Activated CD8-positive, alpha-beta memory T cell treated with anti-CD3 and anti-CD28 coated beads, Interleukin-2, amount 50 U/mL, for 4 hours (primary cell): ENCODE measurements around the gene RNF222.
"Not testable (repeated sequence)": the region's sequence is repeated elsewhere in the genome, so short reads cannot be mapped to it uniquely, and the experiment has no call there.

Experiments
- DNase-seq: peaks from one replicate; pipeline ENCODE4 v3.0.0-alpha.2; 2020

Gene RNF222

DNA sequence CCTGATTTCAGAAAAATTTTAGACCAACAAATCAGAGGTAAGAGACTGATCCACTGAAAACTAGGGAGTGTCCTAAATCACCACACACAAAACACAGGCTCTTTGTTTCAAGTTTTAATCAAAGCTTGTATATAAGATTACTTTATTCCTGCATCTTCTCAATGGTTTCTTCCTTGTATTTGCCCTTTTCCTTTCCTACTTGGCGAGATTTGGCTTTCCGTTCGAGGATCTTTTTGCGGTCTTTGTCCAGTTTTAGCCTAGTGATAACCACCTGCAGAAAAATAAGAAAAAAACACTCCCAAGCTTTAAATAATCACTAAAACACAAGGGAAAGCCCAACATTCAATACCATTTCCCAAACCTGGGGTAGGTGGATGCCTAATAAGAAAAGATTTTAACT is 20.2 kb downstream of the RNF222 start:
- DNase-seq, result no peak

DNA sequence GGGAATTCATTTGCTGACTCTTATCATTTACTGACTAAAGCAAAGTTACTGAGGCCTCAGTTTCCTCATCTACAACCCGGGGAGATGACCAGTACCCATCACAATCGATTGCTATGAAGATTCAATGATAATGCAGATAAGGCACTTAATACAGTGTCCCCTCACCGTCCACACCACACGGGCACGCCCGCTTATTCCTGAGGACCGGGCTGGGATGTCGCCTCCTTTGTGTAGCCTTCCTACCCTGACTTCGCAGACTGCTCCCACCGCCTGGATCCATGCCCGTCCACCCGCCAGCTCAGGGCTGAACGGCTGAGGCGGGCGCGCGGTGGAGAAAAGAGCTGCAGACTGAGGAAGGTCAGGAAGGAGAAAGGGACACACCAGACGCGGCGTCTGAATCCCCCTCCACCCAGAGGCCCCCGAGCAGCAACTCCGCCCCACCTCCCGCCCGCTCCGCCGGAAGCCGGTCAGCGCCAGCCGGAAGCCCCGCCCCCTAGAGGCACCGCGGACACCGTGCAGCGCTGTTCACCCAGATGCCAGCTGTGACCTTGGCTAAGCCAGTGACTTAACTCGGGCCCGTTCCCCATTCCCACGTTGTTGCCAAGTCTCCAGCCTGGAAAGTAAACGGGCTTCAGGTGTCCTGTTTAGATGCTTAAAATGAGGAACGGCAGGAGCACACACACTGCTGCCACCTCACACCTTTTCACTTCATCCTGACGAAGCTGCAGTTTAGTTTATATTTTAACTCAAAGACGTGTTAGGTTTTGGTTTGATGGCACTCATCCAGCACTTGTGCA is 21.2 kb downstream of the RNF222 start, which contains the start of gene KRABD2:
TSS of gene KRABD2 (minus strand) at position 434 of the 797 bp plus-strand sequence.
- peak; percentile 91 for DNase-seq

DNA sequence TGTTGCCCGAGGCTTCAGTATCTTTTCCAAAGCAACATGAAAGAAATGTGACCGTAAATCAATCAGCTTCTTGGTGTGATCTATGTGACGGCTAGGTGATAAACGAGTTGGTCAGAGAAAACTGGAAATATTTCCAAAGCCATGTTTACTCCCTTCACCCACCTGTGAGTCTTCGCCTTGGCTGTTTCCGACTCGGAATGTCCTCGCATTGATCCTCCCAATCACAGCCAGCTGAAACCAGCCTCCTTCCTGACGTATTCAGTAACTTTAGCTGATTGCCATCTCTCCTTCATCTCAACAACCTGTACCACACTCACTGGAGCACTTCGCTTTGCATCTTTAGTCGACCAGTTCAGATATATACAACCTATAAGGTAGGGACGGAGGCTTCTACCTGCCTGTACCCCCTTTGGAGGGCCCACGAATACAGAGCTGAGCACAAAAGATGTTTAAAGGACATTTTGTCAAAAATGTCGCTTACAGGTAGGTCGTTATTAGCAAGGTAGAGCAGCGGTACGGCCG is 21.8 kb downstream of the RNF222 start:
- DNase-seq, result no peak

DNA sequence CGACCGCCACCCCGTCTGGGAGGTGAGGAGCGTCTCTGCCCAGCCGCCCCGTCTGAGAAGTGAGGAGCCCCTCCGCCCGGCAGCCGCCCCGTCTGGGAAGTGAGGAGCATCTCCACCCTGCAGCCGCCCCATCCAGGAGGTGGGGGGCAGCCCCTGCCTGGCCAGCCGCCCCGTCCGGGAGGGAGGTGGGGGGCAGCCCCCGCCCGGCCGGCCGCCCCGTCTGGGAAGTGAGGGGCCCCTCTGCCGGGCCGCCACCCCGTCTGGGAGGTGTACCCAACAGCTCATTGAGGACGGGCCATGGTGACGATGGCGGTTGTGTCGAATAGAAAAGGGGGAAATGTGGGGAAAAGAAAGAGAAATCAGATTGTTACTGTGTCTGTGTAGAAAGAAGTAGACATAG is 23.8 kb downstream of the RNF222 start:
- not testable (repeated sequence) for DNase-seq

DNA sequence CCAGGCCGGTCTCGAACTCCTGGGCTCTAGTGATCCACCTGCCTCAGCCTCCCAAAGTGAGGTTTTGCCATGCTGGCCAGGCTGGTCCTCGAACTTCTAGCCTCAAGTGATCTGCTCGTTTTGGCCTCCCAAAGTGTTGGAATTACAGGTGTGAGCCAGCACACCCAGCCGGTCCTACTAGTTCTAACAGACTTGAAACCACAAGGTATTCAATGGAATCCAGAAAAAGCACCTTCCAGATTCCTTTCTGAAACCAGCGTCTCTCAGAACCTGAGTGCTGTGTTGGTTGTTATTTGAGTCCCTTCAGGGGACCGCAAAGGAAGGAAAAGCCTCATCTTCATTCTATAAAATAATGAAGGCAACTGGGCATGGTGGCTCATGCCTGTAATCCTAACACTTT is 25.2 kb downstream of the RNF222 start:
- DNase-seq, result no peak

DNA sequence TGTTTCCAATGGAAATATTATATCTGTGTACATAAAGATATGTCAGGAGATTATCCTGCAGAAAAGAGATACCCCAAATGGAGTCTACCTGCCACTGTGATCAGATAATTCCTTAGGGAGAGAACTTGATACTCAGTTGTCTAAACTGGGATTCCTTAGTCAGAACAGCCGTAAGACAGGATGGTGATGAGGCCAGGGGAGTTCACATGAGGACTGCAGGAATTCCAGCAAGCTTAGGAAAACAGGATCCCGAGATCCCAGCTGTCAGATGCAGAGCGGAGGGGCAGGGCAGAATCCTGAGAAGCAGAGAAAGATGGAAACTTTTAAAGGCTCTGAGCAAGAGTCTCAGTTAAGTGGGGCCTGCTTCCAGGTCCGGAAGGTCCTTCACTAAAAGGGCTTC is 25.8 kb downstream of the RNF222 start:
- DNase-seq, result no peak

DNA sequence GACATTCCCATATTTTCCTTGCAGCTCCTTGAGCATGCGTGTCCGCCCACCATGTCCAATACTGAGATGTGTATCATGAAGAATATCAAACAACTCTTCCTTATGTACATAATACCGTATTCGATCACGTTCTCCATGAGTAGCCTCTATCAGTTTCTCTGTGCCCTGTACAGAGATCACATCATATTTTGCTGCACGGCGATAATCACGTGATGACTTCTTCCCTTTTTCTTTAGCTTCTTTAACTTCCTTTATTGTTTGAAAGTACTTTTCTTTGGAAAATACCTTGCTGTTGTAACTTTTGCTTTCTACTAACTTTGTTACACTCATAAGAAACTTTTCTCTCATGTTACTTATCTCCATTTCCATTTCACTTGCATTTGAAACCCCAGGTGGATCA is 27.7 kb downstream of the RNF222 start:
- no peak for DNase-seq

DNA sequence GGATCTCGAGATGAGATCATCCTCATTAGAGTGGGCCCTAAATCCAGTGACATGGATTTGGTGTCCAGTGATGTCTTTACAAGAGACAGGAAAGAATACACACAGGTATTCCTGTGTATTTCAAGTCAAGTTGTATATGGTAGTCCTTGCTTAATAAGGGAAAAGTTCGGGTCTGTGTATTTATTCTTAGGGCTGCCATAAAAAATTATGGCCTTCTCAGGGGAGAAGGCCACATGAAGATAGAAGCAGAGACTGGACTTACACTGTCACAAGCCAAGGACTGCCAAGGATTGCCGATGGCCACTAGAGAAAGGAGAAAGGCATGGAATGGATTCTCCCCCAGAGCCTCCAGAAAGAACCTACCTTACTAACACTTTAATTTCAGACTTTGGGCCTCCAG is 29.4 kb downstream of the RNF222 start:
- DNase-seq, result no peak

DNA sequence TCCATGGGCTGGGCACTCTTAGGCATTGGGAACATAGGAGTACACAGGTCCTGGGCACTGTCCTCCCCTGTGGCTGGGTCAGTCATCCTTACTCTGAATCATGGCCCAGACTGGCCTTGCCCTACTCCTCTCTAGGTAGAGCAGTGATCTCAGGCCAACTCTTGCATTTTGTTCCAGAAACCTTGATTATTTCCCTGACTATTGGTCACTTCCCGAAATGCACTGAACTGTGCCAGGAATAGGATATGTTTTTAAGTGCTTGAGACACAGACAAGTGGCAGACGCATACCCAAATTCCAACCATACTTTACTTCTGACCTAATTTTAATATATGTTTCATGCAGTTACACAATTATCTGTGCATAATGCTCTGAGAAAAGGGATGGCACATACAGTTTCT is 31.4 kb downstream of the RNF222 start:
- no peak for DNase-seq

DNA sequence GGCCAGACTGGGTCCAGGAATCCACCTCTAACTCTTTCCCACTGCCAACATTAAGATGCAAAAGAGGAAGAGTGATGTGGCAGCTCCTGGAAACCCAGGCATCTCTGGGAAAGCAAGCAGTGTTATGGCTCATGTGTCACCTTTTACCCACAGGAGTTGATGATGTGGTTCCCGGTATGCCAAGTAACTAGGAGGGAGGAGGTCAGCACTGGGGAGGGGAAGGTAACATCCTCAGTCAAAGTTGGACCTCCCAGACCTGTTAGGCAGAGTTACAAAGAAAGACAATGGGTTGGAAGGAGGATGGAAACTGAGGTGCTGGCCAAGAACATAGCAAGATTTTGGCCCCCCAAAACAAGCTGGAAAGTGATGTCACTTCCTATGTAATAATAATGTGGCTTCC is 32.5 kb downstream of the RNF222 start:
- DNase-seq, result no peak

DNA sequence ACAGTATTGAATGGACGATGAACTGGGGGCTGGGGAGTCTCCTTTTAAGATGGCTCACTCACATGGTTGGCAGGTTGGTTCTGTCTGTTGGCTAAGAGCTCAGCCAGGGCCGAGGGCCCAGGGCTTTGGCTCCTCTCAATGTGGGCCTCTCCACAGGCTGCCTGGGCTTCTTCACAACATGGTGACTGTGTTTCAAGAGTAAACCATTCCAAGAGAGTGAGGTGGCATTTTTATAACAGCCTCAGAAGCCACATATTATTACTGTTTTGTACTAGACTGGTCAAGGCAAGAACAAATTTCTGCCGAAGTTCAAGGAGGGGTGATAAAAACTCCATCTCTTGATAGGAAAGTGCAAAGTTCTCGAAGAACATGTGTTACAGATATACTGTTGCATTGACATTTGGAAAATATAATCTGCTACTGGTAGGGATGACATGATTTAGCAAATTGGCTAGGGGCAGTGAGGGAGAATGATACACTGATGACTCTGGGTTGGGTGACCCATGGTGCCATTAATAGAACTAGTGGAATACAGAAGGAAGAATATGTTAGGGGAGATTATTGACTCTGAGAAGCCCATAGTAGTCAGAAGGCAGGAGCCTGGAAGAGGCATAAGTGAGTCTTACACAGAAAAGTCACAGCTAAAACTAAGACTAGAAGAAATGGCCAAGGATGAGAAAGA is 34.8 kb downstream of the RNF222 start:
- DNase-seq, result no peak

DNA sequence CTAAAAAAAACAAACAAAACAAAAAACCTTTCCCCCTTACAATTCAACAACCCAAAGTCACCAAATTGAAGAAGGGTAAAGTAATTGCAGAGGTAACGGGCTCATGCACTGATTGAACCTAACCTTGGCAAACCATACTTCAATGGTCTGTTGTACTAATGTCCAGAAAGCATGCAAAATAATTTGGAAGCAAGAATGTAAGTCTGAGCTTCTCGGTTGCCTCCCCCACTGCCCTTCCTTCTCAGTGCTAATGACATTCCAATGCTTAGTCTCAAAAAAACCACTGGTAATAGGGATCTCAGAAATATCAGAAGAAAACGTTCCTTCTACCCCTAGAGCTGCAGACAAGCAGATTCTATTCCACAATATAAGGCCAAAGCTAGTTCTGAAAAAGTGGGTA is 36.9 kb downstream of the RNF222 start:
- DNase-seq, result no peak

DNA sequence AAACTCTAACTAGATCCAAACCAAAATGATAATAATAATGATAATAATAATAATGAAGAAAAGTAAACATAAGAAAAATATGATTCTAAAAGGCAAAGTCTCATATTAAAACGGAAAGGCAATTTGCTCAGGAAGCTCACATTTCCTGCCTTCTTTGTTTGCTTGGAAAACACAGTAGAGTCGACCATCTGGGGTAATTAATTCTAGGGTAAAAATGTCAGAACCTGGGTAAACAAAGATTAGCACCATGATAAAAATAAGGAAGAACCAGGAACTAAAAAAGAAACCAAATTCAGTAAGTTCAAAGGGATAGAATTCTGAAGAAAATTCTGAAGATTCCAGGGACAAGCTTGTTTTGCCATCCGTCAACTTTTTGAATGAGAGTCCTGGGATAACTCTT is 37.4 kb downstream of the RNF222 start:
- DNase-seq, result no peak

DNA sequence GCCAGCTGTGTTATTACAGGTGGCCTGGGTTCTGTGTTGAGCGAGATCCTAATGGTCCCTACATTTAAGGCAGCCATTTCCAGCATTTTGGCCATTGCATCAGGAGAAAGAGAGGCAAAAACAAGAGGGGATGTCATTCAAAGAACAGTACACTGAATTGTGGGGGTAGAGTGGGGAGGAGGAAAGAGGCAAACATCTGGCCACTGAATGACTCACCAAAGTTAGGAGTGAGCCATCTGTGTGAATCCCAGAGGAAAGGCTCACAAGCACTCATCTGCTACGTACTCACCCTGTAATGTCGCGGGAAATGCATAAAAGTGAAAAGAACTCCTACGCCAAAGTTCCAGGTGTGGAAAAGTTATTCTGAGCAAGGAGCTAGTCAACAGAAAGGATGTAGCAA is 37.9 kb downstream of the RNF222 start:
- DNase-seq, result no peak

DNA sequence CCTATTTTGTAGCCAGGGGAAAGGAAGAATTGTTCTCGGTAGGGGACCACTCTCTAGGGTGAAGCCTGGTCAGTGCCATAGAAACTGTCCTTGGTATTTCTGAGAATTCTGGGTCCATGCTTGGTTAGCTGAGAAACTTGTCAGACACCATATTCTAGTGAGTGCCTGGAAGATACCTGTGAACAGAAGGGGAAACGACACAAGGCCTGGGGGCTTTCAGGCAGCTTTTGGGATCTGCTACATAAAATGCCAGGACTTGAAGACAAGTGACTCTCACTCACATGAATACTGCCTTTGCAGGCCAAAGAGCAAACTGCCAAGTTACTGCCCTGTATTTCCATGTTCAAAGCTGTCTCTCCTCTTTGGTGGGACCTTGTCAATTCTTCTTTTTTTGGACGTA is 39.7 kb downstream of the RNF222 start:
- no peak for DNase-seq

DNA sequence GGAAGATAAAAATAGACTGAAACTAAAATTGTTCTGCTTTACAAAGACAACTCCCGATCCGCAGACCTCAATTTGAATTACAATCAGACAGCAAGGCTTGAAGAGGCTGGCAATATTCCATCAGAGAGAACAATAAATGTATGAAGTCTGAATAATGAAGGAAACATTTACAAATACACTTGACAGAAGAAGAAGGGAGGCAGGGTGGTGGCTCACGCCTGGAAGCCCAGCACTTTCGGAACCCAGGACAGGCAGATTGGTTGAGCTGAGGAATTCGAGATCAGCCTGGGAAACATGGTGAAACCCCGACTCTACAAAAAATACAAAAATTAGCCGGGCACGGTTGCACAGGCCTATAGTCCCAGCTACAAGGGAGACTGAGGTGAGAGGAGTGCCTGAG is 43.4 kb downstream of the RNF222 start:
- no peak for DNase-seq

DNA sequence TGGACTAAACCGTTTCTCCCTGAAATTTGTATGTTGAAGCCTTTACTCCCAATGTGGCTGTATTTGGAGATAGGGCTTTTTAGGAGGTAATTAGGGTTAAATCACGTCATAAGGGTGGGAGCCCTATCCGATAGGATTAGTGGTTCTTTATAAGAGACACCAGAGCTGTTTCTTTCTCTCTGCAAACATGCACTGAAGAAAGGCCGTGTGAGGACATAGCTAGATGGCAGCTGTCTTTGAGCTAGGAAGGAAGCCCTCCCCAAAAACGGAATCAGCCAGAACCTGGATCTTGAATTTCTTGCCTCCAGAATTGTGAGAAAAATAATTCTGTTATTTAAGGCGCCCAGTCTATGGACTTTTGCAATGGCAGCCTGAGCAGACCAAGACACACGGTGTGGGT is 43.9 kb downstream of the RNF222 start:
- DNase-seq, result no peak

DNA sequence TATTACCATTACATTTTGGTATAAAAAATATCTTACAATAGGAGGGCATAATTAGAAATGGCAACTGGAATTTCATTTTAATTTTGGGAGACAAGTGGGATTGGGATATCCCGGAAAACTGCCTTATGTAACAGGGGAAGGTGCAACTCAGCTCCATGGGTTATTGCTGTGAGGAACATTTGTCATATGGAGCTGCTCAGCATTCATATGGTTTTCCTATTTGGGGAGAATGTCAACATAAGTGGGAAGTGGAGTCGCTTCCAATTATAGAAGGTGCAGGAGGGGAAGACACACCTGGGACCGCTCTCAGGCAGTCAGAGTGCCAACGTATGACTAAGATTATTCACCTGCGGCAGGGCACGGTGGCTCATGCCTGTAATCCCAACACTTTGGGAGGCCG is 47.3 kb downstream of the RNF222 start:
- no peak for DNase-seq

DNA sequence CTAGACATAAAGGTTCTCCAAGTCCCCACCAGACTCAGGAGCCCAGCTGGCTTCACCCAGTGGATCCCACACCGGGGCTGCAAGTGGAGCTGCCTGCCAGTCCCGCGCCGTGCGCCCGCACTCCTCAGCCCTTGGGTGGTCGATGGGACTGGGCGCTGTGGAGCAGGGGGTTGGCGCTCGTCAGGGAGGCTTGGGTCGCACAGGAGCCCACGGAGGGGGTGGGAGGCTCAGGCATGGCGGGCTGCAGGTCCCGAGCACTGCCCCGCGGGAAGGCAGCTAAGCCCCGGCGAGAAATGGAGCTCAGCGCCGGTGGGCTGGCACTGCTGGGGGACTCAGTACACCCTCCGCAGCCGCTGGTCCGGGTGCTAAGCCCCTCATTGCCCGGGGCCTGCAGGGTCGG is 50.6 kb downstream of the RNF222 start:
- not testable (repeated sequence) for DNase-seq

DNA sequence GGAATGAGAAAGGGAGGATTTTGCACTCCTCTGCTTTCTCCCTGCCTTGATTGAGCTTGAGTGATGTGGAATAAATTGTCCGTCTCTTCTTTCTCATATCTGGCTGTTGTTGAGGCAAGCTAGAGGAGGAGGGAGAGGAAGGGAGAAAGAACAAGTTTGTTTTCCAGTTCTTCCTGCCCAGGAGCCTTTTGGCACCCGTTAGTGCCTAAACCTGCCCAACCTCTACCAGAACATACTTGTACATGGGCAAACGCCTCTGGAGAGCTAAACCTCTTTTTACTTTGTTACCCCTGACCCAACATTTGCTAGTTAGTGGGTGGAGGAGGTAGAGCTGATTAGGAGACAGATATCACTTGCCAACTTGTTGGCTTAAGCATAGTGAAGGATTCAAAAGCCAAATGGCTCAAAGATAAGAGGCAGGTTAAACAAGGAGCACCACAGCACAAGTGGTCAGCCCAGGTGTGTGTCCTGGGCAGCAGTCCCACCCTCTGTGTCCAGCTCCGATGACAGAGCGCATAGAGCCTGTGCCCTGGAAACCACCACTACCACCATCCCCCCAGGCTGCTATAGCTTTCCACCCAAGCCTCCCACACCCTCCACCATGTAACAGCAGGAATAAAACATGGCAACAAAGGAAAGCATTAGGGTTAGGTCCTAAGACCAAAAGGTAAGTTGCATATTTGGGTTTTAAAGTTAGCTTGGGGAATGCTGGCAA is 51.5 kb downstream of the RNF222 start:
- DNase-seq, result no peak

DNA sequence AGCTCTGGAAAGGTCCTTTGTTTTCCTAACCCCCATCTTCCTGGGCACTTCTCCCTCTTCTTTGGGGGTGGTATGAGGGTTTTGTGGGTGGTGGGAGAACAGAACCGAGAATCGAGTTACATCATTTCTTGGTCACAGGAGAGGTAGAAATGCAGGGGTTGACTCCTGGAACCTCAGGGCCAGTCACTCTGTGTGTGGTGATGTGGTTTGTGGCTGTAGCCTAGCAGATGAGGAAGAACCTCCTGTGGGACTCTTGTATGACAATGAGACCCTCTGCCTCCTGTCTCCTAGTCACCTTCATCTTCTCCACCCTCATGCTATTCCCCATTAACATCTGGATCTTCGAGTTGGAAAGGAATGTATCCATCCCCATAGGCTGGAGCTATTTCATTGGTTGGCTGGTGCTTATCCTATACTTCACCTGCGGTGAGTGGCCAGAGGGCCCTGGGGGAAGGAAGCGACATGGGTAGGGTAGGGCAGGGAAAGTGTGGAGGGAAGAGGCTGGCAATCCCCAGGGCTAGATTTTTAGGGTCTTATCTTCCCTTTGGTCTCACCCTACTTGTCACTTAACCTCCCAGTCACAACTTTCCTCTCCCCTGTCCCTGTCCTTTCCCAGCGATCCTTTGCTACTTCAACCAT is 52.5 kb downstream of the RNF222 start:
- no peak for DNase-seq

DNA sequence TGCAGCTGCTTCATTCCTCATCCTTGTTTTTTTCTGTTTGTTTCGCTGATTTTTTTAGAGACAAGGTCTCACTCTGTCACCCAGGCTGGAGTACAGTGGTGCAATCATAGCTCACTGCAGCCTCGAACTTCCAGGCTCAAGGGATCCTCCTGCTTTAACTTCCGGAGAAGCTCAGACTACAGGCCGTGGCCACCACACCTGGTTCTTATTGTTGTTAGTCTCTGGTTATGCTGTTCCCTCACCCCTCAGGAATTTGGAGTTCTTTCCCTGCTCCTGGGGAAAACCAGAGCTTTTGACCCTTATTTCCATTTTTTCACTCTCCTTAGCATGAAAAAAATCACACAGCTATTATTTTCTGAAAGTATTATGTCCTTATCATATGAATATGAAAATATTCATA is 56.2 kb downstream of the RNF222 start:
- DNase-seq, result no peak
